CD14-positive monocyte (primary cell): ENCODE data around the gene JDP2. TPM values are rescaled to one million over a fixed set of nuclear protein-coding genes. Genes with fewer than 3 reads are reported as not detected.

ENCODE experiments used
- DNase-seq, 3 donors: peaks; one replicate each; pipeline ENCODE4 v3.0.0-alpha.2; 2011 to 2022
- H2AFZ ChIP-seq: 2 replicates; pipeline ENCODE4 v1.6.0; 2012; ENCODE audit warnings: mild to moderate bottlenecking, low read depth, low read length, inconsistent platforms; ENCODE audit not compliant: insufficient read depth, poor library complexity, severe bottlenecking
- H3K27ac ChIP-seq, 2 donors: 1 replicate in 1 of 2; 2 replicates in 1 of 2; pipeline ENCODE4 v1.5.1; 2012 to 2013; ENCODE audit warnings: low read length in 2 of 2, control low read depth in 1 of 2, inconsistent platforms in 1 of 2, low read depth in 1 of 2, mild to moderate bottlenecking in 1 of 2
- H3K27me3 ChIP-seq, 2 donors: one replicate each; pipeline versions ENCODE4 v1.6.0 to v1.6.1; 2011 to 2013; ENCODE audit warnings: low read length in 2 of 2; ENCODE audit not compliant: control insufficient read depth in 2 of 2, insufficient read depth in 2 of 2
- H3K36me3 ChIP-seq, 2 donors: replicated peaks in 1 of 2; 1 replicate in 1 of 2; 2 replicates in 1 of 2; pipeline versions ENCODE4 v1.5.1 to v1.6.1; 2012 to 2013; ENCODE audit warnings: low read length in 2 of 2, control low read depth in 1 of 2, inconsistent platforms in 1 of 2, mild to moderate bottlenecking in 1 of 2; ENCODE audit not compliant: insufficient read depth in 2 of 2, control insufficient read depth in 1 of 2
- H3K4me1 ChIP-seq, 2 donors: 1 replicate in 1 of 2; 2 replicates in 1 of 2; pipeline versions ENCODE4 v1.5.1 to v1.6.1; 2012 to 2013; ENCODE audit warnings: low read length in 2 of 2, control low read depth in 1 of 2, inconsistent platforms in 1 of 2, mild to moderate bottlenecking in 1 of 2, moderate library complexity in 1 of 2; ENCODE audit not compliant: insufficient read depth in 2 of 2, control insufficient read depth in 1 of 2
- H3K4me2 ChIP-seq: replicated peaks from 2 replicates; pipeline ENCODE3; 2012; ENCODE audit warnings: low read length, moderate library complexity, mild to moderate bottlenecking; ENCODE audit not compliant: poor library complexity, severe bottlenecking; ENCODE audit errors: extremely low read depth
- H3K4me3 ChIP-seq, 3 experiments: fragments of 200-600 bp in 1 of 3; sonication (generic) in 1 of 3; replicated peaks in 1 of 3; 1 replicate in 2 of 3; 2 replicates in 1 of 3; pipeline ENCODE4 v1.5.1; 2011 to 2013; ENCODE audit warnings: low read length in 3 of 3, mild to moderate bottlenecking in 3 of 3, control low read depth in 2 of 3, low read depth in 2 of 3, inconsistent platforms in 1 of 3, moderate library complexity in 1 of 3
- H3K79me2 ChIP-seq: 2 replicates; pipeline ENCODE4 v1.6.0; 2012; ENCODE audit warnings: mild to moderate bottlenecking, control low read depth, inconsistent platforms, low read length, moderate library complexity; ENCODE audit not compliant: insufficient read depth
- H3K9ac ChIP-seq: 2 replicates; pipeline ENCODE4 v1.6.0; 2017; ENCODE audit warnings: low read length, mild to moderate bottlenecking; ENCODE audit not compliant: insufficient read depth, poor library complexity, severe bottlenecking
- H3K9me3 ChIP-seq, 2 donors: replicated peaks in 1 of 2; 1 replicate in 1 of 2; 2 replicates in 1 of 2; pipeline versions ENCODE4 v1.5.1 to v1.6.1; 2012 to 2013; ENCODE audit warnings: low read length in 2 of 2, control low read depth in 1 of 2; ENCODE audit not compliant: control insufficient read depth in 1 of 2, insufficient read depth in 1 of 2
- H4K20me1 ChIP-seq: 2 replicates; pipeline ENCODE4 v1.6.0; 2012; ENCODE audit warnings: mild to moderate bottlenecking, low read length, control low read depth, moderate library complexity; ENCODE audit not compliant: insufficient read depth
- H3K27ac Mint-ChIP-seq, 7 donors: one replicate each; pipeline ENCODE4 v1.8.0; 2020; ENCODE audit warnings: mild to moderate bottlenecking in 7 of 7, mixed read lengths in 7 of 7, moderate library complexity in 6 of 7, inconsistent platforms in 2 of 7
- H3K27me3 Mint-ChIP-seq, 3 donors: one replicate each; pipeline ENCODE4 v1.8.0; 2021 to 2022; ENCODE audit warnings: low read depth in 3 of 3, mild to moderate bottlenecking in 3 of 3, mixed read lengths in 3 of 3, moderate library complexity in 3 of 3, inconsistent platforms in 1 of 3
- H3K36me3 Mint-ChIP-seq, 2 donors: one replicate each; pipeline ENCODE4 v1.8.0; 2020; ENCODE audit warnings: mixed read lengths in 2 of 2, inconsistent platforms in 1 of 2, mild to moderate bottlenecking in 1 of 2
- H3K4me1 Mint-ChIP-seq: one replicate; pipeline ENCODE4 v1.8.0; 2020; ENCODE audit warnings: mild to moderate bottlenecking, mixed read lengths
- H3K4me3 Mint-ChIP-seq, 2 donors: one replicate each; pipeline ENCODE4 v1.8.0; 2020; ENCODE audit warnings: mild to moderate bottlenecking in 2 of 2, mixed read lengths in 2 of 2, moderate library complexity in 1 of 2
- H3K9me3 Mint-ChIP-seq, 7 donors: one replicate each; pipeline ENCODE4 v1.8.0; 2020 to 2022; ENCODE audit warnings: mixed read lengths in 7 of 7, mild to moderate bottlenecking in 6 of 7, moderate library complexity in 6 of 7, inconsistent platforms in 2 of 7
- WGBS: methylation state at CpG from one replicate; pipeline ENCODE4 v1.1.5; 2013; ENCODE audit warnings: missing lambda C conversion rate; ENCODE audit not compliant: insufficient coverage; 5-methylcytosine and 5-hydroxymethylcytosine counted together
- intact Hi-C, 2 donors: fragments of 100-400 bp; cut with micrococcal nuclease; formaldehyde crosslinking; loops; one replicate each; pipeline versions ENCODE4 v1.15.0 to v1.15.1; 2023
- polyA plus RNA-seq, 3 donors: library from polyadenylated mRNA; depleted of rRNA in 1 of 3; unstranded in 2 of 3; stranded (reverse) in 1 of 3; fragments of 300-500 nt in 2 of 3; fragments of >200 nt in 1 of 3; fragmentation: Illumina TruSeq in 2 of 3; gene quantifications; 1 replicate in 2 of 3; 2 replicates in 1 of 3; pipeline ENCODE4 v1.2.3, GENCODE V29; 2012 to 2021
- TF ChIP-seq, protein P1 (sequence below): fragments of 200-600 bp; IDR thresholded peaks from one replicate; pipeline ENCODE4 v1.8.0; 2022; ENCODE audit warnings: antibody characterized with exemption, mild to moderate bottlenecking

JDP2 gene
- polyA plus RNA-seq, 3 donors = 3.5 to 69.2 (median 14.2) TPM

DNA sequence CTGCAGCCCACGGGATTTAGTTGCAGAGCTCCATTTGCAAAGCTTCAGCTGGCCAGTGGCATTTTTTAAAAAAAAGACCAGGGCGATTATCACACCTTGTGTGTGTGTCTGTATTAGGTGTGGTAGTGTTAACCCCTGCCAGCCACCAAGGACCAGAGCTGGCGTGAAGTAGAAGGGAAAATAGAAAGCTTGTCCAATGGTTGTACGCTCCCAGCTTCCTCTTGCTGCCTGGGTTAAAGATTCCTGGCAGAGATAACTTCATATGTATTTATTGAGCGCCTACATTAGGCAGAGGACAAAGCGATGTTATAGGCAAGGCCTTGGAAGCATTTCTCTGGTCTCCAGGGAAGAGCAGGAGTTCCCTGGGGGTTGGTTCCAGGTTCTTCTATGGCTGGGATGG lies 3.2 kb downstream of the JDP2 start:
- TF ChIP-seq, protein P1, sequence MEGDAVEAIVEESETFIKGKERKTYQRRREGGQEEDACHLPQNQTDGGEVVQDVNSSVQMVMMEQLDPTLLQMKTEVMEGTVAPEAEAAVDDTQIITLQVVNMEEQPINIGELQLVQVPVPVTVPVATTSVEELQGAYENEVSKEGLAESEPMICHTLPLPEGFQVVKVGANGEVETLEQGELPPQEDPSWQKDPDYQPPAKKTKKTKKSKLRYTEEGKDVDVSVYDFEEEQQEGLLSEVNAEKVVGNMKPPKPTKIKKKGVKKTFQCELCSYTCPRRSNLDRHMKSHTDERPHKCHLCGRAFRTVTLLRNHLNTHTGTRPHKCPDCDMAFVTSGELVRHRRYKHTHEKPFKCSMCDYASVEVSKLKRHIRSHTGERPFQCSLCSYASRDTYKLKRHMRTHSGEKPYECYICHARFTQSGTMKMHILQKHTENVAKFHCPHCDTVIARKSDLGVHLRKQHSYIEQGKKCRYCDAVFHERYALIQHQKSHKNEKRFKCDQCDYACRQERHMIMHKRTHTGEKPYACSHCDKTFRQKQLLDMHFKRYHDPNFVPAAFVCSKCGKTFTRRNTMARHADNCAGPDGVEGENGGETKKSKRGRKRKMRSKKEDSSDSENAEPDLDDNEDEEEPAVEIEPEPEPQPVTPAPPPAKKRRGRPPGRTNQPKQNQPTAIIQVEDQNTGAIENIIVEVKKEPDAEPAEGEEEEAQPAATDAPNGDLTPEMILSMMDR = no peak
- Histone ChIP-seq H3K9me3 (no peaks in the 10 kb centered on the region), H3K9ac (no peak overlapping the region), H3K4me2 (peak overlapping the region; percentile 81), H3K4me1 (peaks cover 61 to 66% of the 10 kb centered on the region in 2 donors), H3K36me3 (peaks cover 36 to 41% of the 10 kb centered on the region in 2 donors), H3K4me3 (peak overlapping the region in 1 of 3 experiments; percentile 89), H3K27me3 (no peaks in the 10 kb centered on the region), H3K79me2 (peaks cover 82% of the 10 kb centered on the region), H2AFZ (no peak overlapping the region), H4K20me1 (peaks cover 78% of the 10 kb centered on the region), H3K27ac (no peak overlapping the region)
- intact Hi-C loops = no loop called here
- Mint-ChIP-seq H3K27me3 (peaks cover 0 to 2% (median 2%) of the 10 kb centered on the region in 3 donors), H3K9me3 (peaks cover 0 to 2% (median 0%) of the 10 kb centered on the region in 7 donors), H3K36me3 (peaks cover 50 to 51% of the 10 kb centered on the region in 2 donors), H3K27ac (peak overlapping the region in 2 of 7 donors; percentile 7 to 26), H3K4me1 (peaks cover 73% of the 10 kb centered on the region), H3K4me3 (peak overlapping the region in 1 of 2 donors; percentile 86)
- DNase-seq = no peak
- 69% methylated on average over 6 of the region's 6 CpGs for WGBS

DNA sequence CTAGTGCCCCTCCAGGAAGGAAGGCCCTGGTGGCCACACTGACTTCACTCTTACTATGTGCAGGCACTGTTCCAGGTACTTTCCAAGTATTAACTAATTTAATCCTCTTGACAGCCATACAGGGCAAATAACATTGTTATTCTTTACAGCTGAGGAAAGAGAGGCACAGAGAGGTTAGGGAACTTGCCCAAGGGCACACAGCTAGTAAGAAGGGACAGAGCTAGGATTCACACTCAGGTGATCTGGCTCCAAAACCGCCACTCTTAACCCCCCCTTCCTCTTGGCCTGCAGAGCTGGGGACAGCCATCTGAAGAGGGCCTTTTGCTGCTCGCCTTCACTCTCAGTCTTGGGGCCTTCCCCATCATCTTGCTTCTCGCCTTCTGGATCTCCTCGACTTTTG lies 4.0 kb downstream of the JDP2 start:
- Histone ChIP-seq H3K9ac (no peak overlapping the region), H3K4me3 (no peak overlapping the region), H3K27ac (no peak overlapping the region), H3K4me2 (no peak overlapping the region), H3K9me3 (no peaks in the 10 kb centered on the region), H3K79me2 (peaks cover 90% of the 10 kb centered on the region), H4K20me1 (peaks cover 86% of the 10 kb centered on the region), H2AFZ (no peak overlapping the region), H3K27me3 (no peaks in the 10 kb centered on the region), H3K36me3 (peaks cover 43 to 50% of the 10 kb centered on the region in 2 donors), H3K4me1 (peaks cover 57 to 66% of the 10 kb centered on the region in 2 donors)
- Mint-ChIP-seq H3K4me1 (peaks cover 72% of the 10 kb centered on the region), H3K36me3 (peaks cover 57 to 59% of the 10 kb centered on the region in 2 donors), H3K9me3 (peaks cover 0 to 2% (median 0%) of the 10 kb centered on the region in 7 donors), H3K4me3 (no peak overlapping the region), H3K27ac (peak overlapping the region in 3 of 7 donors; percentile 20 to 46 (median 25)), H3K27me3 (peaks cover 0 to 2% (median 2%) of the 10 kb centered on the region in 3 donors)
- WGBS = 92% methylated on average over 4 of the region's 4 CpGs
- no peak for DNase-seq
- intact Hi-C loops = no loop called here
- TF ChIP-seq, protein P1 = no peak
